HG02798 (cell line): Measurements from ENCODE around the gene SLC9B1.
"Not testable (repeated sequence)": the region's sequence is repeated elsewhere in the genome, so short reads cannot be mapped to it uniquely, and the experiment has no call there.

Source experiments
- ATAC-seq: cut with Tn5 transposase; IDR thresholded peaks from one replicate; pipeline ENCODE4 v1.9.1; 2021; ENCODE audit warnings: mild to moderate bottlenecking; ENCODE audit not compliant: unreplicated experiment, poor library complexity

The SLC9B1 gene

DNA sequence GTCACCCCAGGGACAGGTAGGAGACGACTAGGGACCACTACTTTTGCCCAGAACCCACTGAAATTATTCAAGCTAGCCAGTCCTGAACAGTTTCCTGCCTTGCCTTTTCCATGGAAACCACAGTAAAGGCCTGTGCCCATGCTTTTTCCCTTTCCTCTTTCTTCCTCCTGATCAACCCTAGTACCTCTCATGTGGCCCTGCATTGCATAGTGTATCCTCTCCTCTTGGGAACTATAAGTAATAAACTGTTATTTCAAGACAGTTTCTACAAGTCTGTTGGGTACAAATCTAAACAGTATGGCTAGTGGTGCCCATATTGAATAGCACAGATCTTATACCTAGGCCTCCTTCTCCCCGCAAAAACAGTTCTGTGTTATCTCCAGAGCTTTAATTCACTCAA lies 136.2 kb downstream of the SLC9B1 start:
- ATAC-seq: no peak

DNA sequence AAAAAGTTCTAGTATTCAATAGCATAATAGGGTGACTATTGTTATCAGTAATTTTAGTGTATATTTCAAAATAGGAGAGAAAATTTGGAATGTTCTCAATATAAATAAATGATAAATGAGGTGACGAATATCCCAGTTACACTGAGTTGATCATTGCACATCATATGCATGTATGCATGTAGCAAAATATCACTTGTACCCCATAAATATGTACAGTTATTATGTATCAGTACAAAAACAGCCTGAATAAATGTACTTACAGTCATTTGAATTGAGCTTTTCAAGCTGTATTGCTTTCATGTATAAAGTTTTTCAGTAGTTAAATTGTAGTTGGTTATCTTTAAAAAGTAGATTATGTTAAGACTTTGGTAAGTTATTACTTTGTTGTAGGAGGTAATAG lies 138.2 kb downstream of the SLC9B1 start:
- ATAC-seq: no peak

DNA sequence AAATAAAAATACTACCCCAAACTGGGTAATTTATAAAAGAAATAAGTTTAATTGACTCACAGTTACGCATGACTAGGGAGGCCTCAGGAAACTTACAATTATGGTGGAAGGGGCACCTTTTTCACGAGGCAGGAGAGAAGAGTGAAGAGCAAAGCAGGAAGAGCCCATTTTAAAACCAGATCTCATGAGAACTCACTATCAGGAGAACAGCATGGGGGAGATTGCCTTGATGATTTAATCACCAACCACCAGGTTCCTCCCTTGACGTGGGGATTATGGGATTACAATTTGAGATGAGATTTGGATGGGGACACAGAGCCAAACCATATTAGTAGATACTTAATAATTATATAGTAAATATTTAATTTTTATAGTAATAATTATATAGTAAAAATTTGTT lies 140.6 kb downstream of the SLC9B1 start:
- no peak for ATAC-seq

DNA sequence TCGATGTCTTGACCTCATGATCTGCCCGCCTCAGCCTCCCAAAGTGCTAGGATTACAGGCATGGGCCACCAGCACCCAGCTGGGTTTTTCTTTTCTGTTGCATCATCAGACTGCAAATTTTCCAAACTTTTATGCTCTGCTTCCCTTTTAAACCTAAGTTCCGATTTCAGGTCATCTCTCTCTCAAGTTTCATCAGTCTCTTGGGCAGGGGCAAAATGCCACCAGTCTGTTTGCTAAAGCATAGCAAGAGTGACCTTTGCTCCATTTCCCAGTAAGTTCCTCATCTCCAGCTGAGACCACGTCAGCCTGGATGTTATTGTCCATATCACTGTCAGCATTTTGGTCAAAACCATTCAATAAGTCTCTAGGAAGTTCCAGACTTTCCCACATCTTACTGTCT lies 141.2 kb downstream of the SLC9B1 start:
- ATAC-seq: not testable (repeated sequence)

DNA sequence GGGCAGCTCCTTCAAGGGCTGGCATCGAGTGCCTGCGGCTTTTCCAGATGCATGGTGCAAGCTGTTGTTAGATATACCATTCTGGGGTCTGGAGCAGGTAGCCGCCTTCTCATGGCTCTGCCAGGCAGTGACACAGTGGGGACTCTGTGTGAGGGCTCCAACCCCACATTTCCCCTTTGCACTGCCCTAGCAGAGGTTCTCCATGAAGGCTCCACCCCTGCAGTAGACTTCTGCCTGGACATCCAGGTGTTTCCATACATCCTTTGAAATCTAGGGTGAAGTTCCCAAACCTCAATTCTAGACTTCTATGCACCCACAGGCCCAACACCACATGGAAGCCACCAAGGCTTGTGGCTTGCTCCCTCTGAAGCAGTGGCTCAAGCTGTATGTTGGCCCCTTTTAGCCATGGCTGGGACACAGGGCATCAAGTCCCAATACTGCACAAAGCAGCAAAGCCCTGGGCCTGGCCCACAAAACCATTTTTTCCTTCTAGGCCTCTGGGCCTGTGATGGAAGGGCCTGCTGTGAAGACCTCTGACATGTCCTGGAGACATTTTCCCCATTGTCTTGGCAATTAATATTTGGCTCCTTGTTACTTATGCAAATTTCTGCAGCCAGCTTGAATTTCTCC lies 141.9 kb downstream of the SLC9B1 start:
- not testable (repeated sequence) for ATAC-seq

DNA sequence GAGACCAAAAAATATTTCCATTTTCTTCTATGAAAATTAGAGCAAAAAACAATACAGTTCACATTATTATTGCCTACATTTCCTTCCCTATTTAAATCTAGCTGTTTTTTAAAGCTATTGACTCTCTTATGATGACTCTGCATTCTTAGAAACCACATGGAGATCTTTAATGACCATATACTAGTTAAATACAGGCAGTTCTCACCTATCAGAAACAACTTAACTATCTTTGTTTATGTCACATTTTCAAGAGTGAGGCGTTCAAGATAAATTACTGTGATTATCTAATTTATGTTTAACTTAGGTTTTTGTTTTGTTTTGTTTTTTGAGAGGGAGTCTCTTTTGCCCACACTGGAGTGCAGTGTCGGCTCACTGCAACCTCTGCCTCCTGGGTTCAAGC lies 147.7 kb downstream of the SLC9B1 start:
- ATAC-seq: no peak

DNA sequence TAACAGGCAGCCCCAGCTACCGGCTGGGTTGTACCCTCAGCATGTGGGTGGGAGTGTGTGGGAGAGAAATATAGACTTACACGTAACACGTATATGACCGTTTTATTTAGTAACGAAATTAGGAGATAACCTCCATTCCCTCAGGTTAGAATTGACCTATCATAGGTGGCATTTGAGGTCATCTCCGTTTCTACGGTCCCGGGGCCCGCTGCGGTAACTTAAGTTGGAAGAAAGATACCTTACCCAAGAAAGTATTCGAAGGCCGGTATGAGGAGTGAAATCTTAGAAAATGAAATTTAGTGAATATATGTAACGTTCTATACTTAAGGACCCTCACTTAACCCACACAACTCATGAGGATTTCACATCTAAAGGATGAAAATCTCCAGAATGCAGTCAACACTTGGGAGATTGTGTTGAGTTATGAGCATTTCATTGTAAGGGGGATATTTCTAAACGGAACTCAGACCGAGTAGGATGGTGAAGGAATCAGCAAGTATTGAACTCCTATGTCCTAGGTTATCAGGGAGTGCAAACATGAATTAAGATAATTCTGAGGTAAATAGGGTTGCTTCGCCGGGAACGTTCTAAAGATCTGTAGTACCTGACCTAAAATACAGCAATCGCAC lies 149.8 kb downstream of the SLC9B1 start:
- peak; percentile 23 for ATAC-seq

DNA sequence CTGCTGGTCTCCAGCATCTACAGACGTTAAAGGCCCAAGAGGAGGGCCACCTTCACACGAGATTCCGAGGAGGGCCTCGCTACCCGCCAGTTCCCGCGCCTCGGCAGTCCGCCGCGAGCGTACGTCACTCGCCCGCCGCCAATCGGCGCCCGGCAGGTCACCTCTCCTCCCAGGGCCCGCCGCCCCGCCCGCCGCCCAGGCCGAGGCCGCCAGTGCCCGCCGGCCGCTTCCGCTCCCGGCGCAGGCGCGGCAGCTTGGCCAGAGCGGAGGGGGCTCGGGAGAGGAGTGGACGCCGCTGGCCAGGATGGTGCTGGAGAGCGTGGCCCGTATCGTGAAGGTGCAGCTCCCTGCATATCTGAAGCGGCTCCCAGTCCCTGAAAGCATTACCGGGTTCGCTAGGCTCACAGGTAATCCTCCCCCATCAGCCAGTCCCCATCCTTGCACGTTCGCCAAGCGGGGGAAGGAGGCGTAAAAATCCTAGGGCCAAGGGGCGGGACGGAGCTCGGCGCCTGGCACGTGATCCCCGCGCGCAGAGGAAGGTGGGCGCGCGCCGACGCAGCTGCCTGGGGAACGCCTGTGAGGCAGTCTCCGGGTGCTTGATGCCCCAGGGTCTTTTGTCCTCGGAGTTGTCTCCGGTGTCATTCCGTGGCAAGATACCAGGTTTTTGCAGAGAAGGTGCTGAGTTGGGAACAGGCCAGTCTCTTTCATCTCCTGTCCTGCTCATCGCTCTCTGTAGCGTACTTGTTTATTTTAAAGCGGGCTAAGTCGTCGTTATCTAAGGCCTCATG lies 150.5 kb downstream of the SLC9B1 start, which contains the start of gene CISD2:
TSS of gene CISD2 (plus strand) at position 212 of the 788 bp plus-strand sequence. CDS start at position 305, 93 bp downstream.
- peak; percentile 88 for ATAC-seq

DNA sequence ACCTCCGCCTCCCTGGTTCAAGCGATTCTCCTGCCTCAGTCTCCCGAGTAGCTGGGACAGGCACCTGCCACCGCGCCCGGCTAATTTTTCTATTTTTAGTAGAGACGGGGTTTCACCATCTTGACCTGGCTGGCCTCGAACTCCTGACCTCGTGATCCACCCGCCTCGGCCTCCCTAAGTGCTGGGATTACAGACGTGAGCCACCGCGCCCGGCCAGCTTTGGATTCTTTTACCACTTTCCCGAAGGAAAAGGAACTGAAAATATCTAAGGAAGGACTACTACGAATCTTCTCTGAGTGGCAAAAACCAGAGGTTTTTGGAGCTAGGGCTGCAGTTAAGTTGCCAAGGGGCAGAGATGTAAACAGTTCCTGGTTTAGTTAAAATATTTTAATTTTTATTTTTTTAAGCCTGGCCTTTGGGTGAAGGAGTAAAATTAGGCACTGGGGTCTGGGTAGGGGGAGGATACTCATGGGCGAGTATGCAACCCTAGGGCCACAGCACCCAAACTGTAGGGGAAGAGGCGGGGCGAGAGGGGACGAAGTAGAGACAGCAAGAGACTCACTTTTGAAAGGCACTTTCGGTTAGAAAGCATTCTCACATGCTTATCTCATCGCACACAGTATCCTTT lies 151.2 kb downstream of the SLC9B1 start:
- ATAC-seq: peak; percentile 51

DNA sequence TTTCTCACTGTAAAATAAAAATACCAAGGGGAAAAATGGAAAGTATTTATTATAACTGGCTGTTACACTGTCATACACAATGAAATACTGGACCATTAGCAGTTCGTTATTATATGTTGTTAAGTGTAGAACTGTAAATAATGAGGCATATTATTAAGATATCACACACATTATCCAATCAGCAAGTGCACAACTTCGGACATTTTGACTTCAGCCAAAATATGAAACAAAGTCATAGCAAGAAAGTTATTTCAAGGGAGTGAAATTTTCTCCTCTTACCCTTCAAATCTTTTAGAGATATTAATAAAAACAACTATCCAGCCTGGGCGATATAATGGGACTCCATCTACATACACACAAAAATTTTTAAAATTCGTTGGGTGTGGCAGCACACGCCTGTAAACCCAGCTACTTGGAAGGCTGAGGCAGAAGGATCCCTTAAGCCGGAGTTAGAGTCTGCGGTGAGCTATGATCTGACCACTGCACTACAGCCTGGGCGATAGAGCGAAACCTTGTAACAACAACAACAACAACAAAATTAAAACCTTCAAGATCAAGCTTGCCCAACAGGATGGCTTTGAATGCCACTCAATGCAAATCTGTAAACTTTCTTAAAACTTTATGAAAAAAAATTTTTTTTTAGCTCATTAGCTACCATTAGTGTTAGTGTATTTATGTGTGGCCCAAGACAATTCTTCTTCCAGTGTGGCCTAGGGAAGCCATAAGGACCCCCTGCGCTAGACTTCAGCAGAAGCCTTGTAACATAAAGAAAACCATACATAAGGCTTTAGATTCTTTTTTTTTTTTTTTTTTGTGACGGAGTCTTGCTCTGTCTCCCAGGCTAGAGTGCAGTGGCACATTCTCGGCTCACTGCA lies 152.0 kb downstream of the SLC9B1 start:
- peak; percentile 23 for ATAC-seq

DNA sequence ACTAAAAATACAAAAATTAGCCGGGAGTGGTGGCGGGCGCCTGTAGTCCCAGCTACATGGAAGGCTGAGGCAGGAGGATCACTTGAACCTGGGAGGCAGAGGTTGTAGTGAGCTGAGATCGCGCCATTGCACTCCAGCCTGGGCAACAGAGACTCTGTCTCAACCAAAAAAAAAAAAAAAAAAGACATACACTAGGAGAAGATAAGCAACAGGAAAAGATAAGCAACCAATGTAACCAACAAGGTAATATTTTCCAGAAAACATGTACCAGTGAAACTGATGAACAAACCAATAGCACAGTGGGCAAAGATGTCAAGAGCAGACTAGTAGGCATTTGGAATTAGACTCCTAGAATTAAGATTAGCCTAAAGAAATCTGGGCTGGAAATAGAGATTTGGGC lies 154.2 kb downstream of the SLC9B1 start:
- not testable (repeated sequence) for ATAC-seq

DNA sequence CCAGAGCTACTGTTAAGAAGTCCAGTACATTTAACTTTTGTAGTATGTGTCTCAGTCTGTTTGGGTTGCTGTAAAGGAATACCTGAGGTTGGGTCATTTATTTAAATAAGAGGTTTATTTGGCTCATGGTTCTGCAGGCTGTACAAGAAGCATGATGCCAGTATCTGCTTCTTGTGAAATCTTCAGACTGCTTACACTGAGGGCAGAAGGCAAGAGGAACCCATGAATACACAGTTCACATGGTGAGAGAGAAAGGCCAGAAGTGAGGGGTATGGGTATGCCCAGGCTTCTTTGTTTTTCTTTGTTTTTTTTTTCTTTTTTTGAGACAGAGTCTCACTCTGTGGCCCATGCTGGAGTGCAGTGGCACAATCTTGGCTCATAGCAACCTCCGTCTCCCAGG lies 156.8 kb downstream of the SLC9B1 start:
- no peak for ATAC-seq

DNA sequence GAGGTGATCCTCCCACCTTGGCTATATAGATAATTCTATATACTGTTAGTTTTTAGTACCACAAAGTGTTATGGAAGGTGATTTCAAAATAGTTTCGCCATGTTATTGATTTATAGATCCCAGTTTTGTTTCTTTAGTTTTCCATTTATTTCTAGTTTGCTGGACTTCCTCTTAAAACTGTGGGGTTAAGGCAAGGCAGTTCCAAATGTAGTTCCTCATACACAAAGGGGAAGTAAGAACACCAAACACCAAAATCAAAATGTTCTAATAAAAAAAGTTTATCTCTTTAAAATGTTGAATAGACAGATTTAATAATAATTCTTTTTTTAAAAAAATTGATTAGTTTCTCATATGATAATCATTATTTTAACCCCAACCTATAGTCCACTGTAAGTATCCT lies 157.5 kb downstream of the SLC9B1 start:
- ATAC-seq: no peak

DNA sequence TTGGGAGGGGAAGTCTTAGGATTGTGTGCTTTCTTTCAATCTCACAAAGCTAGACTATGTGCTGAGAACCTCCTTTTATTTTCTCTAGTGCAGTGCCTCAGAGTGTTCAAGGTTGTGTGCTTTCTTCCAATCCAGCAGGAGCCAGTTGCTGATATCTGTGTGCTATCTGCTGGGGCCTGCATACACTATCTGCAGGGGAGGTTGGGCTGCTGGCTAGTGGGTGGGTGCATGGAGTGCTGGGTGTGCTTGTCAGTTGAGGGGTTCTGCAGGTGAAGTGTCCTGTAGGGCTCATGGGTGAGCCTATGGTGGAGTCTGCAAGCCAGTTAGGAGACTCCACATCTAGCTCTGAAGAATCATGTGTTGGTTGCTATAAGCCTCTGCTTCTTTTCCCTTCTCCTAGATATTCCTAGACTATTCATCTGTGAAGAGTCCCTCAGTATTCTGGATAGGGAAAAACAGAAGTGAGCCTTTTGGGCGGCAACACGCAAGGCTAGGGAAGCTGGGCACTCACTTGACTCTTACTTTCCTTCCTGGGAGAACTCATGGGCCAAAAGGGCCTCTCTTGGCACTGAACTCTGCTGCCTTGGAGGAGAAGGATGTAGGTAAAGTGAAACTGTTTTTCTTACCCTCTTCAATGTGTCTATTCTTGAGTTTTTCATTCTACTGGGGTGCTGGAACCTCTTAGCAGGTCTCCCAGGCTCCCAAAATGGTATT lies 158.7 kb downstream of the SLC9B1 start:
- no peak for ATAC-seq

DNA sequence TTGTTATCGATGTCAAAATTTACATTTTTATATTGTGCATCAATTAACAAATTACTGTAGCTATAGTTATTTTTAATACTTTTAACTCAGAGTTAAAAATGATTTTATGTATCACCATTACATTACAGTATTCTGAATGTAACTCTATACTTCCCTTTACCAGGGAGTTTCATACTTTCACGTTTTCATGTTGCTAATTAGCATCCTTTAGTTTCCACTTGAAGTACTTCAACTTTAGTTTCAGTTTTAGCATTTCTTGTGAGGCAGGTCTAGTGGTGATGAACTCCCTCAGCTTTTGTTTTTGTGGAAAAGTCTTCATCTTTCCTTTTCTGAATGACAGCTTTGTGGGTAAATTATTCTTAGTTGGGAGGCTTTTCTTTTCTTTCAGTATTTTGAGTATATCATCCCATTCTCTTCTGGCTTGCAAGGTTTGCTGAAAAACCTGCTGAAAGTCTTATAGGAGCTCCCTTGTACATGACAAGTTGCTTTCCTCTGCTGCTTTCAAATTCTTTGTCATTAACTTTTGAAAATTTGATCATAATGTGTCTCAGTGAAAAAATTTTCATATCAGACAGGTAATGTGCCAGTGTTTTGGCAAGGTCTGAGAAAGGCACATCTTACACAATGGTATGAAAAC lies 160.6 kb downstream of the SLC9B1 start:
- ATAC-seq: no peak
